ENCODE results near the gene IGFBP7.

DNA sequence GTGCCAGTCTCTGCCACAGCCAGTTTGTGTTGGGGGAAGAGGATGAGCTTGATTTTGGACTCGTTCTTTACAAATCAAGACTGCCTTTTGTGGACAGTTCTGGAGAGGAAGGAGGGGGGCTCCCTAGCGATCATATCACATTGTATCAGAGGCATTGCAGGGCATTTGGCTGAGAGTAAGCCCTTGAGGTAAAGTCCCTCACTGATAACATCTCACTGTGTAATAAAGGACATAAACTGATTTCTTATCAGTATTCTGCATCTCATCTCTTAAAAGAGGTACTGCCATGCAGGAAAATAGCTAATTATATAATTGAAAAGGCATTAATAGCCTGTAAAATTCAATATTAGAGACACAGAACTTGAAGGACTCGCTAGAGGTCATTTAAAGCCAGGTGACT is 6.1 kb upstream of the IGFBP7 start:
- TF ChIP-seq, protein P1, sequence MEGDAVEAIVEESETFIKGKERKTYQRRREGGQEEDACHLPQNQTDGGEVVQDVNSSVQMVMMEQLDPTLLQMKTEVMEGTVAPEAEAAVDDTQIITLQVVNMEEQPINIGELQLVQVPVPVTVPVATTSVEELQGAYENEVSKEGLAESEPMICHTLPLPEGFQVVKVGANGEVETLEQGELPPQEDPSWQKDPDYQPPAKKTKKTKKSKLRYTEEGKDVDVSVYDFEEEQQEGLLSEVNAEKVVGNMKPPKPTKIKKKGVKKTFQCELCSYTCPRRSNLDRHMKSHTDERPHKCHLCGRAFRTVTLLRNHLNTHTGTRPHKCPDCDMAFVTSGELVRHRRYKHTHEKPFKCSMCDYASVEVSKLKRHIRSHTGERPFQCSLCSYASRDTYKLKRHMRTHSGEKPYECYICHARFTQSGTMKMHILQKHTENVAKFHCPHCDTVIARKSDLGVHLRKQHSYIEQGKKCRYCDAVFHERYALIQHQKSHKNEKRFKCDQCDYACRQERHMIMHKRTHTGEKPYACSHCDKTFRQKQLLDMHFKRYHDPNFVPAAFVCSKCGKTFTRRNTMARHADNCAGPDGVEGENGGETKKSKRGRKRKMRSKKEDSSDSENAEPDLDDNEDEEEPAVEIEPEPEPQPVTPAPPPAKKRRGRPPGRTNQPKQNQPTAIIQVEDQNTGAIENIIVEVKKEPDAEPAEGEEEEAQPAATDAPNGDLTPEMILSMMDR (IDR thresholded peaks at IDR 0.05), result no peak
- TF ChIP-seq POLR2A (IDR thresholded peaks at IDR 0.05), result no peak
